HCT116 (cell line): ENCODE results near the gene STAP2. TPM values are rescaled to one million over a fixed set of nuclear protein-coding genes. Genes with fewer than 3 reads are reported as not detected.

ENCODE experiments used
- ATAC-seq: fragments of 200-7000 bp; cut with Tn5 transposase; 2 replicates; pipeline ENCODE4 v1.9.1; 2020; ENCODE audit warnings: mild to moderate bottlenecking, moderate library complexity
- BruUV-seq: library from RNA; stranded (reverse); fragments of 400-500 nt; replicated peaks from 2 replicates; lab custom pipeline; 2021; lab: Mats Ljungman, UMichigan
- CTCF ChIA-PET: fragments of 300-600 bp; sonication (Branson Sonifier 250); formaldehyde crosslinking; loops from one replicate; lab custom pipeline; 2021; ENCODE audit warnings: antibody characterized with exemption; lab: Charles Lee
- POLR2A ChIA-PET: fragments of 300-600, 350-600 bp; sonication (Branson Sonifier 250); formaldehyde crosslinking; loops from one replicate; lab custom pipeline; 2021; ENCODE audit warnings: antibody characterized with exemption; lab: Charles Lee
- RAD21 ChIA-PET, 2 experiments: fragments of 300-600 bp; sonication (Branson Sonifier 250); formaldehyde crosslinking; loops; one replicate each; lab custom pipeline; 2023; ENCODE audit warnings: low total read pairs in 2 of 2; ENCODE audit not compliant: uncharacterized antibody in 2 of 2, unreplicated experiment in 2 of 2, low non-redundant PET in 1 of 2; lab: Charles Lee
- DNase-seq: peaks from one replicate; pipeline ENCODE4 v3.0.0-alpha.2; 2010; ENCODE audit warnings: low read depth, low spot score
- H2AFZ ChIP-seq: fragments of 200-600 bp; shearing (Covaris generic), sonication (generic); 2 replicates; pipeline ENCODE4 v1.6.1; 2017; ENCODE audit warnings: low read depth, mixed run types, mixed read lengths, antibody characterized with exemption, low read length; ENCODE audit not compliant: poor library complexity, severe bottlenecking
- H3K27ac ChIP-seq: 2 replicates; pipeline ENCODE4 v1.5.1; 2012; ENCODE audit warnings: low read depth, low read length
- H3K27me3 ChIP-seq: fragments of 200-600 bp; sonication (generic); 2 replicates; pipeline ENCODE4 v1.6.1; 2016; ENCODE audit warnings: mixed run types, low read length, mixed read lengths; ENCODE audit not compliant: insufficient read depth
- H3K36me3 ChIP-seq, 2 experiments: fragments of 200-500 bp in 1 of 2; fragments of 200-600 bp in 1 of 2; sonication (Bioruptor generic) in 1 of 2; sonication (generic) in 1 of 2; 2 replicates each; pipeline versions ENCODE4 v1.5.1 to v1.6.1; 2014 to 2016; ENCODE audit warnings: low read length in 2 of 2, inconsistent platforms in 1 of 2, mixed read lengths in 1 of 2, mixed run types in 1 of 2; ENCODE audit not compliant: insufficient read depth in 2 of 2, control insufficient read depth in 1 of 2
- H3K4me1 ChIP-seq, 2 experiments: fragments of 200-600 bp in 1 of 2; sonication (generic) in 1 of 2; 2 replicates each; pipeline versions ENCODE4 v1.5.1 to v1.6.1; 2012 to 2017; ENCODE audit warnings: low read length in 2 of 2, inconsistent platforms in 1 of 2, mild to moderate bottlenecking in 1 of 2, mixed read lengths in 1 of 2, mixed run types in 1 of 2, moderate library complexity in 1 of 2; ENCODE audit not compliant: insufficient read depth in 2 of 2, control insufficient read depth in 1 of 2
- H3K4me2 ChIP-seq: fragments of 200-600 bp; sonication (generic); 2 replicates; pipeline ENCODE4 v1.6.1; 2017; ENCODE audit warnings: mixed run types, low read length, mixed read lengths
- H3K4me3 ChIP-seq, 2 experiments: fragments of 200-600 bp in 1 of 2; sonication (generic) in 1 of 2; replicated peaks in 1 of 2; 2 replicates each; pipeline ENCODE4 v1.5.1; 2011 to 2016; ENCODE audit warnings: low read length in 2 of 2, control low read depth in 1 of 2, low read depth in 1 of 2, mild to moderate bottlenecking in 1 of 2, mixed read lengths in 1 of 2, mixed run types in 1 of 2
- H3K79me2 ChIP-seq: fragments of 200-600 bp; sonication (generic); 2 replicates; pipeline ENCODE4 v1.6.1; 2017; ENCODE audit warnings: mild to moderate bottlenecking, mixed run types, low read length, moderate library complexity, mixed read lengths; ENCODE audit not compliant: insufficient read depth
- H3K9ac ChIP-seq: fragments of 200-600 bp; sonication (generic); 2 replicates; pipeline ENCODE4 v1.6.1; 2016; ENCODE audit warnings: low read length, mixed read lengths
- H3K9me2 ChIP-seq: fragments of 200-600 bp; sonication (generic), shearing (Covaris generic); 2 replicates; pipeline ENCODE4 v1.6.1; 2017; ENCODE audit warnings: mixed run types, mild to moderate bottlenecking, moderate library complexity; ENCODE audit not compliant: insufficient read depth
- H3K9me3 ChIP-seq, 2 experiments: fragments of 200-500 bp in 1 of 2; fragments of 200-600 bp in 1 of 2; sonication (Bioruptor generic) in 1 of 2; sonication (generic) in 1 of 2; 2 replicates each; pipeline ENCODE4 v1.6.1; 2014 to 2017; ENCODE audit warnings: low read length in 2 of 2, mixed read lengths in 2 of 2, inconsistent platforms in 1 of 2, low read depth in 1 of 2, mild to moderate bottlenecking in 1 of 2, mixed run types in 1 of 2, moderate library complexity in 1 of 2; ENCODE audit not compliant: control insufficient read depth in 1 of 2, insufficient read depth in 1 of 2
- H4K20me1 ChIP-seq: fragments of 200-600 bp; sonication (generic), shearing (Covaris generic); 2 replicates; pipeline ENCODE4 v1.6.1; 2017; ENCODE audit warnings: mixed run types, mild to moderate bottlenecking, moderate library complexity; ENCODE audit not compliant: insufficient read depth
- CBX3 ChIP-seq: IDR thresholded peaks from 2 replicates; pipeline ENCODE4 v1.6.1; 2012; ENCODE audit warnings: low read depth
- CEBPB ChIP-seq: IDR thresholded peaks from 2 replicates; pipeline ENCODE4 v1.6.1; 2012; ENCODE audit warnings: low read depth
- ELF1 ChIP-seq: IDR thresholded peaks from 2 replicates; pipeline ENCODE4 v1.6.1; 2012; ENCODE audit warnings: low read depth, borderline replicate concordance
- EZH2phosphoT487 ChIP-seq: fragments of 200-600 bp; IDR thresholded peaks from 2 replicates; pipeline ENCODE4 v1.6.1; 2018; ENCODE audit warnings: antibody characterized with exemption, borderline replicate concordance
- FOSL1 ChIP-seq: IDR thresholded peaks from 2 replicates; pipeline ENCODE4 v1.6.1; 2012; ENCODE audit warnings: low read depth
- RAD21 ChIP-seq: IDR thresholded peaks from 2 replicates; pipeline ENCODE4 v1.6.1; 2012; ENCODE audit warnings: low read depth, mild to moderate bottlenecking
- SIN3A ChIP-seq: IDR thresholded peaks from 2 replicates; pipeline ENCODE4 v1.6.1; 2012; ENCODE audit warnings: low read depth
- SRF ChIP-seq: IDR thresholded peaks from 2 replicates; pipeline ENCODE4 v1.6.1; 2012; ENCODE audit warnings: low read depth
- intact Hi-C: fragments of 100-400 bp; cut with micrococcal nuclease; formaldehyde crosslinking; loops from 2 replicates; pipeline ENCODE4 v1.10.0; 2022
- total RNA-seq: library from RNA; stranded (reverse); gene quantifications from one replicate; pipeline ENCODE4 v1.2.1, GENCODE V29; 2021; ENCODE audit not compliant: unreplicated experiment
- TF ChIP-seq, protein P1 (sequence below): IDR thresholded peaks from 2 replicates; pipeline ENCODE4 v1.6.1; 2011; ENCODE audit warnings: mild to moderate bottlenecking, low read length, moderate library complexity; ENCODE audit not compliant: insufficient replicate concordance; ENCODE audit errors: extremely low read depth
- TF ChIP-seq, protein P2 (sequence below): IDR thresholded peaks from 2 replicates; pipeline ENCODE4 v1.6.1; 2012; ENCODE audit warnings: low read depth
- TF ChIP-seq, protein P3 (sequence below), 3 experiments: fragments of 200-600 bp in 1 of 3; sonication (generic) in 1 of 3; IDR thresholded peaks in 2 of 3; conservative IDR thresholded peaks in 1 of 3; 2 replicates each; pipeline ENCODE4 v1.5.1; 2012 to 2017; ENCODE audit warnings: low read depth in 2 of 3, low read length in 2 of 3, antibody characterized with exemption in 1 of 3, borderline replicate concordance in 1 of 3, control low read depth in 1 of 3, mild to moderate bottlenecking in 1 of 3, mixed read lengths in 1 of 3, mixed run types in 1 of 3, moderate library complexity in 1 of 3; ENCODE audit not compliant: insufficient read depth in 1 of 3

Gene STAP2
- total RNA-seq, 1 experiment from 2014 or later: 2.1 TPM

DNA sequence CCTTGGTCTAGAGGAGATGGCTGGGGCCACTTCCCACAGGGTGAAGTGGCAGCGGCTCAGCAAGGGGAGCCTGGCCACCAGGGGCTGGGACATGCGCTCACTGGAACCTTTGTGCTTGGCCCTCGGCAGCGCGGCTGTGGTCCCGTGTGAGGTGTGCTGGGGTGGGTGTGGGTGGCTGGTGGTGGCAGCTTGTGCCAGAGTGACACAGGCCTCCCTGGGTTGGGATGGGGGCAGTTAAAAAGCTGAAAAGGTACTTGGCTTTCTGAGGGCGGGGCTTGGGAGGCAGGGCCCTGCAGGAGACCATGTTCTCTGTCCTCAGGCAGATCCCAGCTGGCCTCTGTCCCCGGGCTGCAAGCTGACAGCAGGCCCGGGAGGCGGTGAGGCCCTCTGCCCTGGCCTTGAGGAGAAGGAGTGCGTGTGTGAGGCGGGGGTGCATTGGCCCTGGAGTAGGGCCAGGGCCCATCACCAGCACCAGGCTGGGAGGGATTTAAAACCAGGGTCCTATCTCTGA, 22.1 kb upstream of the STAP2 start:
- no peaks in the 10 kb centered on the region for H3K9me3 ChIP-seq
- DNase-seq (no peak), ATAC-seq (0 out of 2 replicates have a peak, but pooled peaks have one; percentile 3)
- peaks cover 6 to 23% of the 10 kb centered on the region in 2 experiments; a peak in 3 of 4 replicates for H3K4me1 ChIP-seq
- intact Hi-C loops: loop anchor here (5.0 kb wide), 1 partner anchor 42 kb away; the partner anchor contains the start of genes CHAF1A and SH3GL1
- H3K9ac ChIP-seq: no peak overlapping the region
- H3K27me3 ChIP-seq: no peaks in the 10 kb centered on the region
- no peaks in the 10 kb centered on the region for H4K20me1 ChIP-seq
- ChIA-PET POLR2A (no interaction called here), RAD21 (no interaction called here)
- TSS peak; percentile 35 for BruUV-seq
- H3K4me3 ChIP-seq: no peak overlapping the region
- no peak for TF ChIP-seq CBX3
- TF ChIP-seq SIN3A: no peak
- no peak for TF ChIP-seq CEBPB
- no peak for TF ChIP-seq RAD21
- no peak for TF ChIP-seq SRF
- TF ChIP-seq, protein P1, sequence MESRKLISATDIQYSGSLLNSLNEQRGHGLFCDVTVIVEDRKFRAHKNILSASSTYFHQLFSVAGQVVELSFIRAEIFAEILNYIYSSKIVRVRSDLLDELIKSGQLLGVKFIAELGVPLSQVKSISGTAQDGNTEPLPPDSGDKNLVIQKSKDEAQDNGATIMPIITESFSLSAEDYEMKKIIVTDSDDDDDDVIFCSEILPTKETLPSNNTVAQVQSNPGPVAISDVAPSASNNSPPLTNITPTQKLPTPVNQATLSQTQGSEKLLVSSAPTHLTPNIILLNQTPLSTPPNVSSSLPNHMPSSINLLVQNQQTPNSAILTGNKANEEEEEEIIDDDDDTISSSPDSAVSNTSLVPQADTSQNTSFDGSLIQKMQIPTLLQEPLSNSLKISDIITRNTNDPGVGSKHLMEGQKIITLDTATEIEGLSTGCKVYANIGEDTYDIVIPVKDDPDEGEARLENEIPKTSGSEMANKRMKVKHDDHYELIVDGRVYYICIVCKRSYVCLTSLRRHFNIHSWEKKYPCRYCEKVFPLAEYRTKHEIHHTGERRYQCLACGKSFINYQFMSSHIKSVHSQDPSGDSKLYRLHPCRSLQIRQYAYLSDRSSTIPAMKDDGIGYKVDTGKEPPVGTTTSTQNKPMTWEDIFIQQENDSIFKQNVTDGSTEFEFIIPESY: no peak
- TF ChIP-seq, protein P2, sequence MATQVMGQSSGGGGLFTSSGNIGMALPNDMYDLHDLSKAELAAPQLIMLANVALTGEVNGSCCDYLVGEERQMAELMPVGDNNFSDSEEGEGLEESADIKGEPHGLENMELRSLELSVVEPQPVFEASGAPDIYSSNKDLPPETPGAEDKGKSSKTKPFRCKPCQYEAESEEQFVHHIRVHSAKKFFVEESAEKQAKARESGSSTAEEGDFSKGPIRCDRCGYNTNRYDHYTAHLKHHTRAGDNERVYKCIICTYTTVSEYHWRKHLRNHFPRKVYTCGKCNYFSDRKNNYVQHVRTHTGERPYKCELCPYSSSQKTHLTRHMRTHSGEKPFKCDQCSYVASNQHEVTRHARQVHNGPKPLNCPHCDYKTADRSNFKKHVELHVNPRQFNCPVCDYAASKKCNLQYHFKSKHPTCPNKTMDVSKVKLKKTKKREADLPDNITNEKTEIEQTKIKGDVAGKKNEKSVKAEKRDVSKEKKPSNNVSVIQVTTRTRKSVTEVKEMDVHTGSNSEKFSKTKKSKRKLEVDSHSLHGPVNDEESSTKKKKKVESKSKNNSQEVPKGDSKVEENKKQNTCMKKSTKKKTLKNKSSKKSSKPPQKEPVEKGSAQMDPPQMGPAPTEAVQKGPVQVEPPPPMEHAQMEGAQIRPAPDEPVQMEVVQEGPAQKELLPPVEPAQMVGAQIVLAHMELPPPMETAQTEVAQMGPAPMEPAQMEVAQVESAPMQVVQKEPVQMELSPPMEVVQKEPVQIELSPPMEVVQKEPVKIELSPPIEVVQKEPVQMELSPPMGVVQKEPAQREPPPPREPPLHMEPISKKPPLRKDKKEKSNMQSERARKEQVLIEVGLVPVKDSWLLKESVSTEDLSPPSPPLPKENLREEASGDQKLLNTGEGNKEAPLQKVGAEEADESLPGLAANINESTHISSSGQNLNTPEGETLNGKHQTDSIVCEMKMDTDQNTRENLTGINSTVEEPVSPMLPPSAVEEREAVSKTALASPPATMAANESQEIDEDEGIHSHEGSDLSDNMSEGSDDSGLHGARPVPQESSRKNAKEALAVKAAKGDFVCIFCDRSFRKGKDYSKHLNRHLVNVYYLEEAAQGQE: no peak
- TF ChIP-seq, protein P3, sequence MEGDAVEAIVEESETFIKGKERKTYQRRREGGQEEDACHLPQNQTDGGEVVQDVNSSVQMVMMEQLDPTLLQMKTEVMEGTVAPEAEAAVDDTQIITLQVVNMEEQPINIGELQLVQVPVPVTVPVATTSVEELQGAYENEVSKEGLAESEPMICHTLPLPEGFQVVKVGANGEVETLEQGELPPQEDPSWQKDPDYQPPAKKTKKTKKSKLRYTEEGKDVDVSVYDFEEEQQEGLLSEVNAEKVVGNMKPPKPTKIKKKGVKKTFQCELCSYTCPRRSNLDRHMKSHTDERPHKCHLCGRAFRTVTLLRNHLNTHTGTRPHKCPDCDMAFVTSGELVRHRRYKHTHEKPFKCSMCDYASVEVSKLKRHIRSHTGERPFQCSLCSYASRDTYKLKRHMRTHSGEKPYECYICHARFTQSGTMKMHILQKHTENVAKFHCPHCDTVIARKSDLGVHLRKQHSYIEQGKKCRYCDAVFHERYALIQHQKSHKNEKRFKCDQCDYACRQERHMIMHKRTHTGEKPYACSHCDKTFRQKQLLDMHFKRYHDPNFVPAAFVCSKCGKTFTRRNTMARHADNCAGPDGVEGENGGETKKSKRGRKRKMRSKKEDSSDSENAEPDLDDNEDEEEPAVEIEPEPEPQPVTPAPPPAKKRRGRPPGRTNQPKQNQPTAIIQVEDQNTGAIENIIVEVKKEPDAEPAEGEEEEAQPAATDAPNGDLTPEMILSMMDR (IDR thresholded peaks at IDR 0.05 in 2 of 3, conservative IDR thresholded peaks at IDR 0.05 in 1 of 3; ENCODE audit: borderline replicate concordance in 1 of 3, insufficient read depth in 1 of 3, low read depth in 2 of 3, low read length in 2 of 3): no peak
- no peak for TF ChIP-seq EZH2phosphoT487
- no peak for TF ChIP-seq FOSL1
- TF ChIP-seq ELF1: no peak
- TF ChIP-seq, all 23 proteins: peak for 0
- Histone ChIP-seq H3K9me2 (no peaks in the 10 kb centered on the region), H2AFZ (no peak overlapping the region), H3K4me2 (peak overlapping the region; percentile 17; the same call in 1 of the 2 replicates), H3K79me2 (no peaks in the 10 kb centered on the region), H3K36me3 (peaks cover 5 to 11% of the 10 kb centered on the region in 2 experiments; a peak in 2 of 4 replicates), H3K27ac (peak overlapping the region; percentile 47)
- CTCF ChIA-PET: interaction anchor here (2.1 kb wide), 1 partner anchor 94 kb away, joined by 6 read pairs; no protein-coding TSS in a partner anchor
